ENCODE results near the gene ADCY4.

DNA sequence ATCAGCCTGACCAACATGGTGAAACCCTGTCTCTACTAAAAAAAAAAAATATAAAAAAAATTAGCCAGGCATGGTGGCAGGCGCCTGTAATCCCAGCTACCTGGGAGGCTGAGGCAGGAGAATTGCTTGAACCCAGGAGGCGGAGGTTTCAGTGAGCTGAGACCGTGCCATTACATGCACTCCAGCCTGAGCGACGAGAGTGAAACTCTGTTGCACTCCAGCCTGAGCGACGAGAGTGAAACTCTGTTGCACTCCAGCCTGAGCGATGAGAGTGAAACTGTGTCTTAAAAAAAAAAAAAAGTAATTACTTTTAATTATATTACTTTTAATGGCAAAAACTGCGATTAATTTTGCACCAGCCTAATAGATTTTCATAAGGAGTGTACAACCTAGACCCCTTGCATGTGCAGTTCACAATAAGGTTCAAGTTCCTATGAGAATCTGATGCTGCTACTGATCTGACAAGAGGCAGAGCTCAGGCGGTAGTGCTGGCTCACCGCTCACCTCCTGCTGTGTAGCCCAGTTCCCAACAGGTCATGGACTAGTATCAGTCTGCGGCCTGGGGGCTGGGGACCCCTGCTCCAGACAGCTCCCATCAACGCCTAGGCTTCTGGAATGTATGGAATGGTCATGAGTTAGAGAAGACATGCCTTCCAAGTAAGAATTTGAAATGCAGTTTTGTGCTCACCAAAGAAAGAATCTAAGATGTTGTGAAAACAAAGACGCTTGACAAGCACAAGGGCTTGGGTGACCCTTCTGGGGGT, 13.5 kb downstream of the ADCY4 start:
- TF ChIP-seq, protein P1, sequence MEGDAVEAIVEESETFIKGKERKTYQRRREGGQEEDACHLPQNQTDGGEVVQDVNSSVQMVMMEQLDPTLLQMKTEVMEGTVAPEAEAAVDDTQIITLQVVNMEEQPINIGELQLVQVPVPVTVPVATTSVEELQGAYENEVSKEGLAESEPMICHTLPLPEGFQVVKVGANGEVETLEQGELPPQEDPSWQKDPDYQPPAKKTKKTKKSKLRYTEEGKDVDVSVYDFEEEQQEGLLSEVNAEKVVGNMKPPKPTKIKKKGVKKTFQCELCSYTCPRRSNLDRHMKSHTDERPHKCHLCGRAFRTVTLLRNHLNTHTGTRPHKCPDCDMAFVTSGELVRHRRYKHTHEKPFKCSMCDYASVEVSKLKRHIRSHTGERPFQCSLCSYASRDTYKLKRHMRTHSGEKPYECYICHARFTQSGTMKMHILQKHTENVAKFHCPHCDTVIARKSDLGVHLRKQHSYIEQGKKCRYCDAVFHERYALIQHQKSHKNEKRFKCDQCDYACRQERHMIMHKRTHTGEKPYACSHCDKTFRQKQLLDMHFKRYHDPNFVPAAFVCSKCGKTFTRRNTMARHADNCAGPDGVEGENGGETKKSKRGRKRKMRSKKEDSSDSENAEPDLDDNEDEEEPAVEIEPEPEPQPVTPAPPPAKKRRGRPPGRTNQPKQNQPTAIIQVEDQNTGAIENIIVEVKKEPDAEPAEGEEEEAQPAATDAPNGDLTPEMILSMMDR (IDR thresholded peaks at IDR 0.05; ENCODE audit: insufficient read depth, low read length, poor library complexity, severe bottlenecking): no peak
- no peak for TF ChIP-seq EZH2phosphoT487 (conservative IDR thresholded peaks at IDR 0.05; ENCODE audit: low read length)
